ENCODE results near the gene EDN1. TPM values are rescaled to one million over a fixed set of nuclear protein-coding genes. Genes with fewer than 3 reads are reported as not detected.

Gene EDN1
- polyA plus RNA-seq, 6 donors from 2014 or later = 0.13 to 0.27 (median 0.16) TPM; not detected in 3

DNA sequence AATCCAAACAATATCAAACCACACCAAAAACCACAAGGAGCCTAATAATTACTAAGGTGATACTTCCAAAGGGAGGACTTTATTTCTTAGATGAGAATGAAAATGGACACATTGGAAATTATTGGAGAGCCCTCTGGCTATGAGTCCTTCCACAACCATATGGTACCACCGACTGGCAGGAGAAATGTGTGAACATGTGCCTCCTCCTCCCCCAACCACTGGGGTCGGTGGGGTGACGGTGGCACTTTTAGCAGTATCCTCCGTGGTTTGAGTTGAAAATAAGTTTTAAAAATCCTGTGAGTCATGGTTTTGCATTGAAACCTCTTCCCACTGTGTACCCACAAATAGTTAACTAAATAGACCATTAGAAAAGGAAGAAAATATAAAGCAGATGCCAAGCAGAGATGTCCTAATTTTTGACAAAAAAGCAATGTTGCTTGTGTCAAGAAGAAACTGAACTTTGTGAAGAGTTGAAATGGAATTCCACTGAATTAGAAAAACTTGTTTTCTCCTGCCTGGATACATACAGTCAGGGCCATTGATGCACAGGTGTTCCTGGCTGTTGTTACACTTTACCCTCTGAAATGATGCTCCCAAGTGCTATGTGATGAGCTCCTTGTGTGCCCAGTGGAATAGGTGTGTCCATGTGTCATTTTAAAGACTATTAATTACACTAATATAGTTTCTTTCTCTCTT is 3.2 kb downstream of the EDN1 start:
- Mint-ChIP-seq H3K9me3 (no peaks in the 10 kb centered on the region), H3K36me3 (peaks cover 0 to 10% of the 10 kb centered on the region in 2 donors), H3K4me1 (peaks cover 17 to 18% (median 17%) of the 10 kb centered on the region in 3 donors), H3K27ac (peak overlapping the region in 1 of 6 donors; percentile 42), H3K27me3 (peaks cover 40 to 48% (median 45%) of the 10 kb centered on the region in 3 donors), H3K4me3 (no peak overlapping the region)
- ATAC-seq (ENCODE audit: low read depth in 2 of 2) (no peak), DNase-seq (no peak)

GRCh38 chr6:12293931-12294807 is 4.0 kb downstream of the EDN1 start:
- Mint-ChIP-seq H3K9me3 (no peaks in the 10 kb centered on the region), H3K27ac (peak overlapping the region in 1 of 6 donors; percentile 42), H3K4me3 (no peak overlapping the region), H3K4me1 (peaks cover 15 to 16% (median 16%) of the 10 kb centered on the region in 3 donors), H3K27me3 (peaks cover 39 to 42% (median 42%) of the 10 kb centered on the region in 3 donors), H3K36me3 (peaks cover 0 to 10% of the 10 kb centered on the region in 2 donors)
- ATAC-seq (ENCODE audit: low read depth in 2 of 2) = no peak
- DNase-seq = no peak

- H3K4me3 Mint-ChIP-seq = no peak overlapping the region
- H3K27ac Mint-ChIP-seq = no peak overlapping the region
- peaks cover 0 to 10% of the 10 kb centered on the region in 2 donors for H3K36me3 Mint-ChIP-seq
- peaks cover 7 to 8% (median 7%) of the 10 kb centered on the region in 3 donors for H3K4me1 Mint-ChIP-seq
- peaks cover 31 to 36% (median 35%) of the 10 kb centered on the region in 3 donors for H3K27me3 Mint-ChIP-seq
- ATAC-seq (ENCODE audit: low read depth in 2 of 2) = no peak
- no peak for DNase-seq
- H3K9me3 Mint-ChIP-seq = no peaks in the 10 kb centered on the region
These were observed 4.8 kb downstream of the EDN1 start for GRCh38 chr6:12294851-12295536.

DNA sequence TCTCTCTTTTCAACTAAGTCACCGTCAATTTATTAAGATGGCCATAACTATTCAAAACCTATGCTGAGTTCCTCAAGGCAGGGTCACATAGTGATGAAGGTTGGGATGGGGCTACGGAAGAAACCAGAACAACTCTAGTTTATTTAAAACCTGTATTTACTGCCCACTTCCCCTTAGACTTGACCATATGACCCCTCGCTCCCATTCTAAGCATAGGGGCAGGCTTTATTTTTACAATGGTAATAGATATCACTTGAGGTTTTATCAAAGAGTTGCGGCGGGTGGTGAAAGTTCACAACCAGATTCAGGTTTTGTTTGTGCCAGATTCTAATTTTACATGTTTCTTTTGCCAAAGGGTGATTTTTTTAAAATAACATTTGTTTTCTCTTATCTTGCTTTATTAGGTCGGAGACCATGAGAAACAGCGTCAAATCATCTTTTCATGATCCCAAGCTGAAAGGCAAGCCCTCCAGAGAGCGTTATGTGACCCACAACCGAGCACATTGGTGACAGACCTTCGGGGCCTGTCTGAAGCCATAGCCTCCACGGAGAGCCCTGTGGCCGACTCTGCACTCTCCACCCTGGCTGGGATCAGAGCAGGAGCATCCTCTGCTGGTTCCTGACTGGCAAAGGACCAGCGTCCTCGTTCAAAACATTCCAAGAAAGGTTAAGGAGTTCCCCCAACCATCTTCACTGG is 5.5 kb downstream of the EDN1 start:
- H3K27me3 Mint-ChIP-seq = peaks cover 31 to 43% (median 35%) of the 10 kb centered on the region in 3 donors
- no peak overlapping the region for H3K4me3 Mint-ChIP-seq

DNA sequence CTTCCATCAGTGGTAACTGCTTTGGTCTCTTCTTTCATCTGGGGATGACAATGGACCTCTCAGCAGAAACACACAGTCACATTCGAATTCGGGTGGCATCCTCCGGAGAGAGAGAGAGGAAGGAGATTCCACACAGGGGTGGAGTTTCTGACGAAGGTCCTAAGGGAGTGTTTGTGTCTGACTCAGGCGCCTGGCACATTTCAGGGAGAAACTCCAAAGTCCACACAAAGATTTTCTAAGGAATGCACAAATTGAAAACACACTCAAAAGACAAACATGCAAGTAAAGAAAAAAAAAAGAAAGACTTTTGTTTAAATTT is 6.1 kb downstream of the EDN1 start:
- Mint-ChIP-seq H3K4me3 (no peak overlapping the region), H3K27ac (no peak overlapping the region), H3K4me1 (peaks cover 0 to 3% (median 0%) of the 10 kb centered on the region in 3 donors), H3K27me3 (peaks cover 30 to 42% (median 33%) of the 10 kb centered on the region in 3 donors), H3K9me3 (no peaks in the 10 kb centered on the region), H3K36me3 (peaks cover 0 to 10% of the 10 kb centered on the region in 2 donors)
- no peak for ATAC-seq (ENCODE audit: low read depth in 2 of 2)
- DNase-seq = no peak

More for the DNA sequence above, 5.5 kb downstream of the EDN1 start:
- no peaks in the 10 kb centered on the region for H3K9me3 Mint-ChIP-seq
- no peak overlapping the region for H3K27ac Mint-ChIP-seq
- H3K4me1 Mint-ChIP-seq = peaks cover 0 to 3% (median under 1%) of the 10 kb centered on the region in 3 donors
- ATAC-seq (ENCODE audit: low read depth in 2 of 2) (no peak), DNase-seq (no peak)
- H3K36me3 Mint-ChIP-seq = peaks cover 0 to 10% of the 10 kb centered on the region in 2 donors

- peaks cover 0 to 10% of the 10 kb centered on the region in 2 donors for H3K36me3 Mint-ChIP-seq
- H3K4me3 Mint-ChIP-seq = no peak overlapping the region
- H3K4me1 Mint-ChIP-seq = peaks cover 0 to 2% (median 0%) of the 10 kb centered on the region in 3 donors
- H3K27me3 Mint-ChIP-seq = peaks cover 26 to 38% (median 29%) of the 10 kb centered on the region in 3 donors
- no peak for DNase-seq
- H3K27ac Mint-ChIP-seq = no peak overlapping the region
- no peak for ATAC-seq (ENCODE audit: low read depth in 2 of 2)
- H3K9me3 Mint-ChIP-seq = no peaks in the 10 kb centered on the region
These were observed 6.4 kb downstream of the EDN1 start for GRCh38 chr6:12296604-12297003.

DNA sequence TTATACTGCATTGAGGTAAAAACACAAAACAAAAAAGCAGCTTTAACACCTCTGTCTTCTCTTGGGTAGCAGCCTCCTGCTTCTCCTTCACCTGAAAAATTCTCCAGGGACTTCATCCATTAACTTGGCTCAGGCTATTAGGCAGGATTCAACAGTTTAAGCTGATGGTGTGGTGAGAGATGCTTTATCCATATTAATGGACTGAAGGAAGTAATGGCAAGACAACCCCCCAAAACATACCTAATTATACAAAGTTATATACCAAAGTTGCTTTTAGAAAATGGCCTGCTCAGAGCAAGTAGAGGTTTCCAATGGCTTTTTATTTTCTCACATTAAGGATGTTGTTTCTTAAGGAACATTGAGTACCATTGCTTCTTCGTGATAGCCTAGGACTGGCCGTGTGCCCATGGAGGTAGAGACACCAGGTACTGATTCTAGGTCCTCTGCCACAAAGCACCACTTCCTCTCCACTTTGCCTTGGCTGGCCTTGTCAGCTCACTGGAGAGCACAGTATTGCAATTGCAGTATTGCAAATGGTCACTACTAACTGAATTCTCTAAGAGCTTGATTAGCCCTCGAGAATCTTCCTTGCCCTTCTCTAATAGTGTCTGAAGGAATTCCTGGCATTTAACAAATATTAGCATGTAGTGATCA is 7.3 kb downstream of the EDN1 start:
- Mint-ChIP-seq H3K4me1 (no peaks in the 10 kb centered on the region), H3K9me3 (no peaks in the 10 kb centered on the region), H3K27me3 (peaks cover 18 to 29% (median 20%) of the 10 kb centered on the region in 3 donors), H3K27ac (no peak overlapping the region), H3K36me3 (peaks cover 0 to 10% of the 10 kb centered on the region in 2 donors), H3K4me3 (no peak overlapping the region)
- DNase-seq (no peak), ATAC-seq (ENCODE audit: low read depth in 2 of 2) (no peak)

- no peaks in the 10 kb centered on the region for H3K9me3 Mint-ChIP-seq
- no peak overlapping the region for H3K27ac Mint-ChIP-seq
- H3K36me3 Mint-ChIP-seq = peaks cover 0 to 10% of the 10 kb centered on the region in 2 donors
- DNase-seq (no peak), ATAC-seq (ENCODE audit: low read depth in 2 of 2) (no peak)
- no peaks in the 10 kb centered on the region for H3K4me1 Mint-ChIP-seq
- H3K4me3 Mint-ChIP-seq = no peak overlapping the region
- peaks cover 12 to 21% (median 12%) of the 10 kb centered on the region in 3 donors for H3K27me3 Mint-ChIP-seq
These were observed 8.1 kb downstream of the EDN1 start for GRCh38 chr6:12298017-12298978.

GRCh38 chr6:12298995-12299394 is 8.8 kb downstream of the EDN1 start:
- no peaks in the 10 kb centered on the region for H3K4me1 Mint-ChIP-seq
- DNase-seq (no peak), ATAC-seq (ENCODE audit: low read depth in 2 of 2) (no peak)
- H3K27ac Mint-ChIP-seq = no peak overlapping the region
- peaks cover 6 to 20% (median 7%) of the 10 kb centered on the region in 3 donors for H3K27me3 Mint-ChIP-seq
- H3K36me3 Mint-ChIP-seq = peaks cover 0 to 10% of the 10 kb centered on the region in 2 donors
- no peak overlapping the region for H3K4me3 Mint-ChIP-seq
- no peaks in the 10 kb centered on the region for H3K9me3 Mint-ChIP-seq

- H3K4me1 Mint-ChIP-seq = no peaks in the 10 kb centered on the region
- no peak overlapping the region for H3K27ac Mint-ChIP-seq
- no peaks in the 10 kb centered on the region for H3K9me3 Mint-ChIP-seq
- no peak for DNase-seq
- no peak overlapping the region for H3K4me3 Mint-ChIP-seq
- peaks cover 5 to 30% (median 6%) of the 10 kb centered on the region in 3 donors for H3K27me3 Mint-ChIP-seq
- H3K36me3 Mint-ChIP-seq = peaks cover 0 to 3% of the 10 kb centered on the region in 2 donors
- no peak for ATAC-seq (ENCODE audit: low read depth in 2 of 2)
These were observed 10.9 kb downstream of the EDN1 start for GRCh38 chr6:12301018-12301417.

DNA sequence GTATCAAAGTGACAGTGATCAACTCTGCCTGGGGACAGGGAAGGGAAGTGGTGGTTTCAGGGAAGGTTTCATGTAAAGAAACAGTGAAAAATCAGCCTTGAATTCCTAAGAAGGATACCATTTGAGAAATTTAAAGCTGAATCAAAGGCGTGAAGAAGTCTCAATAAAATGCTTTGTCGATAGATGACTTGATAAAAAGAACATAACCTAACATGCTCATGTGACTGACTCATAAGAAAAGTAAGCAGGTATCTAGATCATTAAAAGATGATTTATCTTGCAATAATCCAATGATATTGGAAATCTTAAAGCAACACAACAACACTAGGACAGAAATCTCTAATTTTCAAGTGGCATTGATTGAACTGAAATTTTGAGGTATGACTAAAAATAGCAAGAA is 14.3 kb downstream of the EDN1 start:
- Mint-ChIP-seq H3K9me3 (no peaks in the 10 kb centered on the region), H3K4me1 (no peaks in the 10 kb centered on the region), H3K4me3 (no peak overlapping the region), H3K36me3 (no peaks in the 10 kb centered on the region), H3K27me3 (peaks cover 5 to 30% (median 11%) of the 10 kb centered on the region in 3 donors), H3K27ac (no peak overlapping the region)
- DNase-seq = no peak
- ATAC-seq (ENCODE audit: low read depth in 2 of 2) = no peak

DNA sequence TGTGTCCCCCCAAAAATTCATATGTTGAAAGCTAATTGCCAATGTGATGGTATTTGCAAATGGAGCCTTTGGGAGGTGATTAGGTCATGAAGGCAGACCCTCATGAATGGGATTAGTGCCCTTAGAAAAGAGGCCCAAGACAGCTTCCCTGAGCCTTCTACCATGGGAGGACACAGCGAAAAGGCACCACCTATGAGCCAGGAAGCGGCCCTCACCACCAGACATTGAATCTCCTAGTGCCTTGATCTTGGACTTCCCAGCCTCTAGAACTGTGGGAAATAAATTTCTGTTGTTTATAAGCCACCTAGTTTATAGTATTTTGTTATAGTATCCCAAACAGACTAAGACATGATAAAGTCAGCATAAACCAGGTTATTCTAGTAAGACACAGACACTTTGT is 18.9 kb downstream of the EDN1 start:
- Mint-ChIP-seq H3K27me3 (peaks cover 3 to 22% (median 11%) of the 10 kb centered on the region in 3 donors), H3K27ac (no peak overlapping the region), H3K9me3 (peaks cover 0 to 2% (median 0%) of the 10 kb centered on the region in 7 donors), H3K4me3 (no peak overlapping the region), H3K36me3 (no peaks in the 10 kb centered on the region), H3K4me1 (no peaks in the 10 kb centered on the region)
- ATAC-seq (ENCODE audit: low read depth in 2 of 2) (no peak), DNase-seq (no peak)

Data from naive B cell (primary cell).